HEK293T (cell line): ENCODE measurements around the gene TAF3.
"Not testable (repeated sequence)": the region's sequence is repeated elsewhere in the genome, so short reads cannot be mapped to it uniquely, and the experiment has no call there.

Experiments used
- CTCF ChIA-PET: fragments of 350-600 bp; formaldehyde crosslinking; extraction: SDS; loops from one replicate; lab custom pipeline; 2021; ENCODE audit warnings: antibody characterized with exemption, inconsistent platforms; lab: Yijun Ruan, JAX
- POLR2A ChIA-PET: fragments of 350-600 bp; formaldehyde crosslinking; extraction: SDS; loops from one replicate; lab custom pipeline; 2020; ENCODE audit warnings: antibody characterized with exemption, inconsistent platforms; lab: Yijun Ruan, JAX
- DNase-seq: peaks from one replicate; pipeline ENCODE4 v3.0.0; 2012; ENCODE audit warnings: mixed read lengths; ENCODE audit errors: extremely low spot score
- ARNT ChIP-seq: fragments of 450-650 bp; IDR thresholded peaks from 2 replicates; pipeline ENCODE4 v1.6.1; 2017; ENCODE audit warnings: mild to moderate bottlenecking
- BHLHE40 ChIP-seq: fragments of 450-650 bp; IDR thresholded peaks from 2 replicates; pipeline ENCODE4 v1.6.1; 2016; ENCODE audit warnings: mild to moderate bottlenecking, moderate library complexity, borderline replicate concordance
- CTBP1 ChIP-seq: fragments of 450-650 bp; IDR thresholded peaks from 2 replicates; pipeline ENCODE4 v1.6.1; 2016; ENCODE audit warnings: borderline replicate concordance
- ELF4 ChIP-seq: fragments of 450-650 bp; IDR thresholded peaks from 2 replicates; pipeline ENCODE4 v1.6.1; 2017; ENCODE audit warnings: antibody characterized with exemption
- FOXA1 ChIP-seq: fragments of 450-650 bp; IDR thresholded peaks from 2 replicates; pipeline ENCODE4 v1.6.1; 2016; ENCODE audit warnings: mild to moderate bottlenecking
- FOXK2 ChIP-seq: fragments of 450-650 bp; IDR thresholded peaks from 2 replicates; pipeline ENCODE4 v1.6.1; 2016; ENCODE audit warnings: mild to moderate bottlenecking
- FOXM1 ChIP-seq: fragments of 450-650 bp; IDR thresholded peaks from 2 replicates; pipeline ENCODE4 v1.6.1; 2017; ENCODE audit warnings: mild to moderate bottlenecking, borderline replicate concordance
- HDGF ChIP-seq: fragments of 450-650 bp; IDR thresholded peaks from 2 replicates; pipeline ENCODE4 v1.6.1; 2017; ENCODE audit warnings: antibody characterized with exemption, borderline replicate concordance
- L3MBTL2 ChIP-seq: fragments of 450-650 bp; conservative IDR thresholded peaks from 2 replicates; pipeline ENCODE4 v1.6.1; 2016; ENCODE audit warnings: mild to moderate bottlenecking
- LEF1 ChIP-seq: fragments of 450-650 bp; IDR thresholded peaks from 2 replicates; pipeline ENCODE4 v1.6.1; 2017; ENCODE audit warnings: mild to moderate bottlenecking, borderline replicate concordance
- NFRKB ChIP-seq: fragments of 450-650 bp; IDR thresholded peaks from 2 replicates; pipeline ENCODE4 v1.6.1; 2016; ENCODE audit warnings: mild to moderate bottlenecking, moderate library complexity
- SP1 ChIP-seq: fragments of 450-650 bp; IDR thresholded peaks from 2 replicates; pipeline ENCODE4 v1.6.1; 2017
- SUZ12 ChIP-seq: fragments of 450-650 bp; IDR thresholded peaks from 2 replicates; pipeline ENCODE4 v1.6.1; 2016; ENCODE audit warnings: mild to moderate bottlenecking
- TARDBP ChIP-seq: fragments of 450-650 bp; IDR thresholded peaks from 2 replicates; pipeline ENCODE4 v1.6.1; 2016
- ZNF384 ChIP-seq: fragments of 450-650 bp; IDR thresholded peaks from 2 replicates; pipeline ENCODE4 v1.6.1; 2016
- TF ChIP-seq, protein P1 (sequence below): fragments of 450-650 bp; IDR thresholded peaks from 2 replicates; pipeline ENCODE4 v1.6.1; 2016

The TAF3 gene

DNA sequence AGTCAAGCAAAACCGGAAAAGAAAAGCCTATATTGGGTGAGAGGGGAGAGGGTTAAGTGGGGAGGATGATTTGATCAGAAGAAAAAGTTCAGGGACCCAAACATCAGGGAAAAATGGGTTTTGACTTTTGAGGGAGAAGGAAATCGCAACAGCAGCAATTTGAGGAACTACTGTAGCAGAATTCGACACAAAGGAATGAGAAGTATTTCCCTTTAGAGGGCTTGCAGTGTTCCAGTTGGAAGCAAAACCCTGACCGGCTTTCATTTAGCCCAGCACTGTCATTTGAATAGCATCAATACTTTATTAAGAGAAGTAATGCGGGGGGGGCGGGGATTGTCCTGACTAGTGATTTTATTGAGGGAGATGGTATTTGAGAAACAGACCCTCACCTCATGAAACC is 199.0 kb downstream of the TAF3 start:
- CTCF ChIA-PET: no interaction called here
- TF ChIP-seq FOXA1: no peak
- TF ChIP-seq FOXM1: no peak
- TF ChIP-seq NFRKB: no peak
- TF ChIP-seq TARDBP: no peak
- TF ChIP-seq LEF1: no peak
- no peak for TF ChIP-seq HDGF
- no peak for TF ChIP-seq L3MBTL2
- TF ChIP-seq SP1: no peak
- no peak for TF ChIP-seq ELF4
- no peak for TF ChIP-seq SUZ12
- TF ChIP-seq FOXK2: no peak
- TF ChIP-seq ARNT: no peak
- TF ChIP-seq CTBP1: no peak
- no peak for TF ChIP-seq BHLHE40
- TF ChIP-seq, protein P1, sequence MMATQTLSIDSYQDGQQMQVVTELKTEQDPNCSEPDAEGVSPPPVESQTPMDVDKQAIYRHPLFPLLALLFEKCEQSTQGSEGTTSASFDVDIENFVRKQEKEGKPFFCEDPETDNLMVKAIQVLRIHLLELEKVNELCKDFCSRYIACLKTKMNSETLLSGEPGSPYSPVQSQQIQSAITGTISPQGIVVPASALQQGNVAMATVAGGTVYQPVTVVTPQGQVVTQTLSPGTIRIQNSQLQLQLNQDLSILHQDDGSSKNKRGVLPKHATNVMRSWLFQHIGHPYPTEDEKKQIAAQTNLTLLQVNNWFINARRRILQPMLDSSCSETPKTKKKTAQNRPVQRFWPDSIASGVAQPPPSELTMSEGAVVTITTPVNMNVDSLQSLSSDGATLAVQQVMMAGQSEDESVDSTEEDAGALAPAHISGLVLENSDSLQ: no peak
- DNase-seq: no peak
- POLR2A ChIA-PET: no interaction called here

DNA sequence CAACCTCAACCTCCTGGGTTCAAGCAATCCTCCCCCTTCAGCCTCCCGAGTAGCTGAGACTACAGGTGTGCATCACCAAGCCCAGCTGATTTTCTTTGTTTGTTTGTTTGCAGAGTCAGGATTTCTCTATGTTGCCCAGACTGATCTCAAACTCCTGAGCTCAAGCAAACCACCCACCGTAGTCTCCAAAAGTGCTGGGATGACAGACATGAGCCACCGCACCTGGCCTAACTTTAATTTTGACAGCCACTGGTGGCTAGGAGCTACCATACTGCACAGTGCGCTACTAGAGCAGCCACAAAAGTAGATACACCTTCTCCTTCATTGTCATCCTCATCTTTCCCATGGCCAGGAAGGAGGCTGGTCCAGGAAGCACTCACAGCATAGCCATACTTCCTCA is 205.0 kb downstream of the TAF3 start:
- no peak for DNase-seq
- TF ChIP-seq, protein P1: no peak
- TF ChIP-seq CTBP1 (no peak), SUZ12 (no peak), HDGF (no peak), SP1 (no peak), ZNF384 (no peak), TARDBP (no peak)
- POLR2A ChIA-PET: no interaction called here
- CTCF ChIA-PET: no interaction called here

DNA sequence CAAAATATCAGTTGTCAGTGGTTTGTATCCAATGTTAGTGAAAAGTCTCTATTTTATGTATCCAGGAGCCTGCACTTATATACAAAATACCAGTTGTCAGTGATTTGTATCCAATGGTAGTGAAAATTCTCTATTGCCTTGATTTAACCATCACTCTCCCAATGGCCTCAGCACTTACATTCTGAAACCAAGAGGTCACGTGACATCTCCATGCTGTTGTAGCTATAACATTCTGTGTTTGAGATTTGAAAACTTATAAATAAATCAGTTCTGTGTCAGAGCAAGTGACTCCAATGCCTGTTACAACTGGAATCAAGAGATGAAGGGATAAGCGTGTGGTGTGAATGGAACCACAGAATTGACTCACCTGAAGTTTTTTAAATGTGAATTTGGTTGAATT is 205.5 kb downstream of the TAF3 start:
- DNase-seq: no peak
- CTCF ChIA-PET: no interaction called here
- POLR2A ChIA-PET: no interaction called here
- no peak for TF ChIP-seq FOXK2
- no peak for TF ChIP-seq TARDBP
- no peak for TF ChIP-seq ARNT
- no peak for TF ChIP-seq CTBP1
- TF ChIP-seq L3MBTL2: no peak
- no peak for TF ChIP-seq BHLHE40
- TF ChIP-seq SP1: no peak
- TF ChIP-seq FOXA1: no peak
- no peak for TF ChIP-seq ELF4
- TF ChIP-seq SUZ12: no peak
- TF ChIP-seq, protein P1: no peak
- no peak for TF ChIP-seq HDGF
- TF ChIP-seq NFRKB: no peak
- no peak for TF ChIP-seq FOXM1
- TF ChIP-seq ZNF384: no peak

DNA sequence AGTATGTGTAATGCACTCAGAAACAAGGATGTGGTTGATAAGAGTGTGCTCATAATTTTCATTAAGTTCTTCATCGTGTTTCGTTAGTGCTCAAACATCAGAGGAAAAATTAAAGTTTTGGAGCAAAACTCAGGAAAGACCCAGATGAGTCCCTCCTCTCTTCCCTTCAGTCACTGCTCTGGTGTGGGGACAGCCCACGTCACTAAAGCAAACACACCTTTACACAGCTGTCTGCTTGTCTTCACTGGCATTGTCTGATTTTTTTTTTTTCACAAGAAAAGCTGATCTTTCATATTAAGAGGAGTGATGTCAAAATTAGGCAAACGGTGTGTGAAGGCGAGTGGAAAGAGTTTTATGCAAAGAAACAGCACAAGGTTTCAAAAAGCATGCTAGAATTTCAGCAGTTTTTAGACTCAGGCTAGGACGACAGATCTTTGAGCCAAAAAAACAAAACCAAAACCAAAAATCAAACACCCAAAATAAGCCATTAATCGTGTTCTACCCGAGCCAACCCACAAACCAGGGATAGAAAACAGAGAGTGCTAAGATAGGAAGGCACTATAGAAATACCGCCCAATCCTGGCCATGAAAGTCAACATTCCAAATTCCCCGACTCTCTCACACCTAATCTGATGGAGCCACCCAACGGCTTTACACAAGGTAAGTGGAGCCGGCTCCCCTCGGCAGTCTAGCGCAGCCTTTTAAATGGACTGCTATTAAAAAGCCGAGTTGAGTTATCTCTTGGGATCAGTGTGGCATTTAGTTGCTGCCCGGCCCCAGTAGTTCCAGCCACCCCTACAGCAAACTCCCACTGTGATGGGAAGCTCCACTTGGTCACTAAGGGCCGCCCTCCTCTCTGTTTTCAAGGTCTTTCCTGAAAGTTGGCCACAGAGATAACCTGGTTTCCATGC is 208.3 kb downstream of the TAF3 start:
- POLR2A ChIA-PET: no interaction called here

DNA sequence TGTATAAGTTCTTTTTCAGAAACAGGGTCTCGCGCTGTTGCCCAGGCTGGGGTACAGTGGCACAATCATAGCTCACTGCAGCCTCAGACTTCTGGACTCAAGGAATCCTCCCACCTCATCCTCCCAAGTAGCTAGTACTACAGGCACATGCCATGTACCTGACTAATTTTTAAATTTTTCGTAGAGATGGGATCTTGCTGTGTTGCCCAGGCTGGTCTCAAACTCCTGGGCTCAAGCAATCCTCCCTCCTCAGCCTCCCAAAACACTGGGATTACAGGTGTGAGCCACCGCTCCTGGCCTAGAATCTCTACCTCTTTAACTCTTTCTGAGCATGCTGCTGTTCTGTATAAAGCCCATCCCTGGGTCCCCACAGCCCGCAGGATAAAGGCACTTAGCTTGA is 212.9 kb downstream of the TAF3 start:
- POLR2A ChIA-PET, CTCF ChIA-PET, DNase-seq: not testable (repeated sequence)

More for the DNA sequence above, 208.3 kb downstream of the TAF3 start:
- CTCF ChIA-PET: no interaction called here
- no peak for DNase-seq
- no peak for TF ChIP-seq TARDBP
- no peak for TF ChIP-seq SP1
- TF ChIP-seq FOXM1: no peak
- no peak for TF ChIP-seq NFRKB
- TF ChIP-seq ELF4: no peak
- TF ChIP-seq CTBP1: no peak
- TF ChIP-seq FOXK2: no peak
- no peak for TF ChIP-seq BHLHE40
- no peak for TF ChIP-seq L3MBTL2

DNA sequence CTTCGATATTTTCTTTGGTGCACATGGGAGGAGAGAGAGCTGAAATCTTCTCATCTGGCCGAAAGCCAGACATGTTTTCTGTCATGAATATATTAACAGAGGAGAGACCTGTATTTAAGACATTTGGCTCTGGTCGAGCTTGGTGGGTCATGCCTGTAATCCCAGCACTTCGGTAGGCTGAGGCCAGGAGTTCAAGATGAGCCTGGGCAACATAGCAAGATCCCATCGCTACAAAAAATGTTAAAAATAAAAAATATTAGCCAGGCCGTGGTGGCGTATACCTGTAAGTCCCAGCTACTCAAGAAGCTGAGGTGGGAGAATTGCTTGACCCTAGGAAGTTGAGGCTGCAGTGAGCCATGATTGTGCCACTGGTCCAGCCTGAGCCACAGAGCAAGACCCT is 214.3 kb downstream of the TAF3 start:
- TF ChIP-seq ARNT (no peak), FOXK2 (no peak), HDGF (no peak), LEF1 (no peak), ZNF384 (no peak), TARDBP (no peak), CTBP1 (no peak)
- ChIA-PET POLR2A (no interaction called here), CTCF (no interaction called here)
- no peak for DNase-seq
